ENCODE data around the gene KLF15.

DNA sequence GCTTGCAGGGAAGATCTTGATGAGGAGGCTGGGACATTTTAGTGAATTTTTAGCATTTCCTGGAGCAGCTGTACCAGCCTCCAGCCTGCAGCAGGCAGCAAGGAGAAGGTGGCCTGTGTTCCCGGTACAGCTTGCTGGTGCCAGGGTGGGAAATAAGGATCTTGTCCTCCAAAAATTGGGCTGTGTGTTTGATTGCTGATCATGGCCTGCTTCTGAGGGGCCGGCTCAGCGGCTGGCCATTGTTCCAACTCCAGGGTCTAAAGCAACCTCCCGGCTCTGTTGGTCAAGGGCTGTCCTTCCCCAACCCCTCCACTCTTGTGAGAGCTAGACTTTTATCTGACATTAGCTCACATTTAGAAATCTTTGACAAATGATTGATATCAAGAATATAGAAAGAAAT, 42.5 kb upstream of the KLF15 start:
- TF ChIP-seq, protein P1, sequence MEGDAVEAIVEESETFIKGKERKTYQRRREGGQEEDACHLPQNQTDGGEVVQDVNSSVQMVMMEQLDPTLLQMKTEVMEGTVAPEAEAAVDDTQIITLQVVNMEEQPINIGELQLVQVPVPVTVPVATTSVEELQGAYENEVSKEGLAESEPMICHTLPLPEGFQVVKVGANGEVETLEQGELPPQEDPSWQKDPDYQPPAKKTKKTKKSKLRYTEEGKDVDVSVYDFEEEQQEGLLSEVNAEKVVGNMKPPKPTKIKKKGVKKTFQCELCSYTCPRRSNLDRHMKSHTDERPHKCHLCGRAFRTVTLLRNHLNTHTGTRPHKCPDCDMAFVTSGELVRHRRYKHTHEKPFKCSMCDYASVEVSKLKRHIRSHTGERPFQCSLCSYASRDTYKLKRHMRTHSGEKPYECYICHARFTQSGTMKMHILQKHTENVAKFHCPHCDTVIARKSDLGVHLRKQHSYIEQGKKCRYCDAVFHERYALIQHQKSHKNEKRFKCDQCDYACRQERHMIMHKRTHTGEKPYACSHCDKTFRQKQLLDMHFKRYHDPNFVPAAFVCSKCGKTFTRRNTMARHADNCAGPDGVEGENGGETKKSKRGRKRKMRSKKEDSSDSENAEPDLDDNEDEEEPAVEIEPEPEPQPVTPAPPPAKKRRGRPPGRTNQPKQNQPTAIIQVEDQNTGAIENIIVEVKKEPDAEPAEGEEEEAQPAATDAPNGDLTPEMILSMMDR (IDR thresholded peaks at IDR 0.05), result no peak
- TF ChIP-seq POLR2A (IDR thresholded peaks at IDR 0.05) (no peak), EP300 (IDR thresholded peaks at IDR 0.05) (no peak)
